ENCODE results near the gene DYNLT1. TPM values are rescaled to one million over a fixed set of nuclear protein-coding genes. Genes with fewer than 3 reads are reported as not detected.
"Not testable (repeated sequence)": the region's sequence is repeated elsewhere in the genome, so short reads cannot be mapped to it uniquely, and the experiment has no call there.

DYNLT1 gene
- total RNA-seq, 2 donors from 2014 or later = 73.6 to 90.6 TPM

DNA sequence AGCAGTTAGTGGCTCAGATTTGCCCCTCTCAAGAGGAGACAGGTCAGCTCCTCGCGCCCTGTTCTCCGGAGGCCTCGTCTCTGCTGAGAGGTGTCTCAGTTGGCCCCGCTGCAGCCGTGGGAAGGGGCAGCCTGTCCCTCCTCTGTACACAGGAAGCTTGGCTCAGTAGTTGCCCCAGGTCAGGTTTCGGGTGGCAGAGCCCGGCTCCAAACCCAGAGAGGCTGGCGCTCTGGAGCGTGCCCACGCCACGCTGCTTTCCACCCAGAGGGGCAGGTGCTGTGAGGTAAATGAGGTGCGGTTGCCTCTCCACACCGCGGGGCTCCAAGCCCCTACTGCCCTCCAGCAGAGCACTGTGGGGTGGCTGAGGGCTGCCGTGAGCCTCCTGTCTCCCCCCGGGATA, 16.0 kb downstream of the DYNLT1 start:
- DNase-seq = no peak
- no peak for ATAC-seq

DNA sequence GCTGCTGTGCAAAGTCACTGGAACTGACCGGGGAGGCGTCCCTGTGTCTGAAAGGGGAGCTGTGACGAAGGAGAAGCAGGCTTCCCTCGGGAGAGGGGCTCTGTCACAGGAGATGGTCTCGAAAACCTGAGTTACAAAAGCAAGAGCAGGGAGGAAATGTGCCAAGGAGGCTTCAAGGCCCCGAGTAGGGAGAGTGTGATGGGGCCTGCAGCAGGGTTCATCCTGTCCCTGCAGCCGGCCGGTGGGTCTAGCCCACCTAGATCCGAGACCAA, 16.7 kb downstream of the DYNLT1 start:
- no peak for ATAC-seq
- no peak for DNase-seq
- intact Hi-C loops (cut with DNase I) = no loop called here

More for the DNA sequence above, 16.0 kb downstream of the DYNLT1 start:
- intact Hi-C loops (cut with DNase I) = no loop called here

DNA sequence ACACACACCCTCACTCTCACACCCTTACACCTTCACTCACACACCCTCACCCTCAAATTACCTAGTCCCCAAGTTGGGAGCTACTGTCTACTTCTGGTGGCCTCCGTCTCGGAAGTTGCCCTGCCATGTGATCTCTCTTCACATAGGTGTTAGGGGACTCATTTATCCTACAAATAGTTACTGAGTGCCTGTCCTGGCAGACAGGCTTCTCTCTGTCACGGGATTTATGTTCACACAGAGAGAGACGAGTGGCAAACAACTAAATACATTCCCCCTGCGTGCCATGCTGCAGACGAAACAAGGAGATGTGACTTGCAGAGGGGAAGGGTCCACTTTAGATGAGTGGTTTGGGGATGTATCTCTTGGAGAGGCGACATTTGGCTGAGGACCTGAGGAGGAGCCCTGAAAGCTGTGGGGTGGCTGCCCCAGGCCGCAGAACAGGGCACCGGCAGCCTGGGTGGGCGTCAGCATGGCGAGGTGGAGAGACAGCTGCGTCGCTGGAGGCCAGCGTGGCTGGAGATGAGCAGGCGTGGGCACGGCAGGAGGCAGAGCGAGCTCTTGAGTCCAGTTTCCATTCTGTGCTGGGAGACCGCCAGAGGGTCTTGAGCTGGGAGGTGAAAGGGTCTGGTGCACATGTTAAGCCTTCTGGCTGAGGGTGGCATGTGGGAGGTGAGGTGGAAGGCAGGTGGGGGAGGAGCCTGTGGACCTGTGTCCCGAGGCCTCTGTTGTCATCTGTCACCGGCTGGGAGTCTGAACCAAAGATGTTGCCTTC, 17.2 kb downstream of the DYNLT1 start:
- ATAC-seq (no peak), DNase-seq (peak; percentile 20)
- intact Hi-C loops (cut with DNase I) = no loop called here

DNA sequence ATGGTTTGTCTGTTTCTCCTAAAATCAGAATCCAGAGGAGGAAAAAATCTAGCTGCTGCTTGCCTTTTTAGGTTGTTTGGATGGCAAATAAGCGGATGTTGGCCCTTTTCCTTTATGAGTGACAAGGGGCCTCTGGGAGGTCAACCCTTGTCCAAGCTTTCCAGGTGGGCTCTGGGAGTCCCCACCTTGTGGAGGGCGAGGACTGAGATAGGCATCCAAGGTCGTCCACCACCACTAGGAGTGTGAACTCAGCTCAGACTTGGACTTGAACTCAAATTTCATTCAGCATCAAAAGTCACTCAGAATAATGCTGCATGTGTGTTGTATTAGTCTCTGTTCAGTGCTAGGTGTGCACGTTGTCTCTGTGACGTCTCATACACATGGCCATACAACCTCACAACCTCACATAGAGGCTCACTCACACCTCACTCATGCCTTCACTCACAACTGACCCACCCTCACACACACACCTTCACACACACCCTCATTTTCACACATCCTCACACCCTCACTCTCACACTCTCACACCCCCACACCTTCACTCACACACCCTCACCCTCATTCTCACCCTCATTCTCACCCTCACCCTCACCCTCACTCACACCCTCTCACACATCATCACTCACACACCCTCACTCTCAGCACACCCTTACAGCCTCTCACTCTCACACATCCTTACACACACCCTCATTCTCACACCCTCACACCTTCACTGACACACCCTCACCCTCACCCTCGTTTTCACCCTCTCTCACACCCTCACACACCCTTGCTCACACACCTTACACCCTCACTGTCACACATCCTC, 18.0 kb downstream of the DYNLT1 start:
- no peak for DNase-seq
- intact Hi-C loops (cut with DNase I) = no loop called here
- no peak for ATAC-seq

DNA sequence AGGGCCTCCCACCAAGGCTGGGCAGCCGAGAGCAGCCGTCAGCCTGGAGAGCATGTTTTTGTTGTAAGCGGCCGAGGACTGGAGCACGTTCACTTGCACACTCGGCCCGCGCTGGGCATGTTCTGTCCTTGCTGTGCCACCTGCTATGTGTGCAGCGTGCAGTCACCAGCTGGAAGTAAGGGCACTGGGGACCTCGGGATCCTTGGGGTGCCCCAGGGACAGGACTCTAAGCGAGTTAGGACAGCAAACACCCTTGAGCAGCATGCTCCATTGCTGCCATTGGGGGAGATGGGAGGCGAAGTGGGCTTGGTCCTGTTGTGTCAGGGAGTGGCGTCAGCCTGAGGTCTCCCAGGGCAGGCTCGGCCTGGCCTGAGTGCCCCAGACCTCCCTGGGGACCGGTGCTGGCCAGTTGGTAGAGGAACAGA, 18.6 kb downstream of the DYNLT1 start:
- intact Hi-C loops (cut with DNase I) = no loop called here
- peak; percentile 25 for DNase-seq
- ATAC-seq = peak in 1 of 2 donors; percentile 31

DNA sequence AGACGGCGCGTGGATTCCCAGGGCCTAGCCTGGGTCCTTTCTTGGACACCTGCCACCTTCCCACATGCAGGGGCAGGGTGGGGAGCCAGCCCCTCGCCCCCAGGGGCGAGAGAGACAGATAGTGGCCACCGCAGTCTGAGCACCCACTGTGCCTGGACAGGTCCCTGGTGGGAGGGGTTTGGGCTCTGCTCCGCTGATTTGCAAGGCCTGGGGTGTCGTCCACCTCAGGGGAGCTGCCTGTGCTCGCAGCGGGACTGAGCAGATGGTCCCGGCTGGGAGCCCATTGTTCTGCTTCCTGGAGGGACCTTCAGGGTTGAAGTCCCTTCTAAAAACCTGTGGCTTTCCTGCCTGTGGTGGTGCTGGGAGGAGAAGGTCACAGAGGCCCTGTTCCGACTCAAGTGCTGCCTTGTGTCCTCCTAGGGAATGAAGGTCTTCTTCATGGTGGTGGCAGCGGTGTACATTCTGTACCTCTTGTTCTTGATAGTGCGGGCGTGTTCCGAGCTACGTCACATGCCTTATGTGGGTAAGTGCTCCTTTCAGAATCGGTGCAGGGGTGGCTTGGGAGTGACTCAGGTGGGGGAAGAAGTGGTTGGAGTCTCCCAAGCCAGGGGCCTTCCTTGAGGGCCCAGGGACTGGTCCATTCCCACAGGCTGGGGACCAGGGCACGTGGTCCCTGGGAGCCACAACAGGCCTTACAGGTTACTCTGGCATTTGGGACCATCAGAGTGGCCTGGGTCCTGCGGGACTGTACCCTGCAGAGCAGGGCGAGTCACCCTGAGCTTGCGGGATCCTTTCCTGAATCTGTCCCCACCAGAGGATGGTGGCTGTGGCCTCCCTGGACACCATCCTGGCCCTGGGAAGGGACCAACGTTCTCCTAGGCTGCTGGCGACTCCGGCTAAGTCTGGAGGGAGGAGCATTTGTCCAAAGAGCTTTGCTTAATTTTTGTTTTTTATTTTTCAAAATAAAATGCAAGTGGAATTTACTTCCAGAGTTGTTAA, 19.6 kb downstream of the DYNLT1 start:
- intact Hi-C loops (cut with DNase I) = no loop called here
- DNase-seq = no peak
- ATAC-seq = no peak

DNA sequence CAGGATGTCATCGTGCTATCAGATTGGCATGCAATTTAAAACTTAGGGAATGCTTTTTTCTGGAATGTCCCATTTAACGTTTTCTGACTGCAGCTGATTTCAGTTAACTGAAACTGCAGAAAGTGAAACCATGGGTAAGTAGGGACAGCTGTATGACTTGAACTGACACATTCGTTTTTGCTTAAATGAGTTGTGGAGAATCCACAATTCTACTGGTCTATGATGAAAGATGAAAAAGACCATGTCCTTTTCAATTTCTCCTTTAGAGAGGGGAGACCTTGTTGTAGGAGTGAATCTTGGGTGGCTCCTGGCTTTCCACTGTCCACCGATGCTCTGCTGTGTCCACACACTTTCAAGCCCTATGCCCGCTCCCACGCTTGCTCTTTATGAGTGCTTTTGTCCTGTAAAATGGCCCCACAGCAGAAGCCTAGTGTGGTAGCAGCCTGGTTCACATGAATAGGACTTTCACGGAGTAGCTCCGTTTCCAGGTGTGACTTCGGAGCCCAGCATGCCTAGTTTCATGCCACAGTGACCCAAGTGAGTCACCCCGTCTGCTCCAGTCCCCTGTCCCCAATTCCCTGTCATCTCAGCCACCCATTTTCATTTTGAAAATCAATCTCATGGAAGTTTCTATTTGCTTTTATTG, 21.9 kb downstream of the DYNLT1 start:
- DNase-seq (no peak), ATAC-seq (no peak)
- intact Hi-C loops (cut with DNase I) = no loop called here

DNA sequence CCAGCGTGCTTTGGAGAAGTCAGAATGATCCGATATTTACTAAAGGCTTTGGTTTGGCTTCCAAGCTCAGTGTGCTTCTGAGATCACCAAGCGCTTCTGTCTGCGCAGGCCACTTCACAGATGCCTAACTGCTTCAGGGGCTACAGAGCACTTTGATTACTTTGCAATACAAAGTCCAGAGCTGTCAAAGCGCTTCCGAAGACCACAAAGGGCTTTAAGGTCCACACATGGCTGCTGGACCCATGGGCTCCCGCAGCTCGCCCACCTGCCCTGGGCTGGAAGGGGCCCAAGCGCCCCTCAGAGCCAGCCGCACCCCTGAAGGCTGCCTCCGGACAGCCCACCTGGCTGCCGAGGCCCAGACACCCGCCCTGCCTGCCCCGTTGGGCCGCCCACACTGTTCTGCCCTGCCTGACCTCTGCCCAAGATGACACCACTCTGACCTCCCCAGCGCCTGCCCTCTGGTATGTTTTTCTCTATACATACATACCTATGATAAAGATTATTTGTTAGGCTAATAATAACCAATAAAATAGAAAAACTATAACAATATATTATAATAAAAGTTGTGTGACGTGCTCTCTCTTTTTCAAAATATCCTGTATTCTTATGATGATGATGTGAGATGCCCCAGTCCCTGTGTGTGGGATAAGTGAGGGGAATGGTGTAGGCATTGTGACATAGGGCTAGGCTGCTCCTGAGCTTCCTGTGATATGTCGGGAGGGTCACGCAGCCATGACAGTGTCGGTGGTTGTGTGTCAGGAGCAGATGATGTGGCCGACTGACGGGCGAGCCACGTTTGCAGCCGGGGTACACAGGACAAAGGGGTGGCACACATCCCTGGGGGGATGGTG, 22.6 kb downstream of the DYNLT1 start:
- DNase-seq = no peak
- intact Hi-C loops (cut with DNase I) = no loop called here
- ATAC-seq = no peak

DNA sequence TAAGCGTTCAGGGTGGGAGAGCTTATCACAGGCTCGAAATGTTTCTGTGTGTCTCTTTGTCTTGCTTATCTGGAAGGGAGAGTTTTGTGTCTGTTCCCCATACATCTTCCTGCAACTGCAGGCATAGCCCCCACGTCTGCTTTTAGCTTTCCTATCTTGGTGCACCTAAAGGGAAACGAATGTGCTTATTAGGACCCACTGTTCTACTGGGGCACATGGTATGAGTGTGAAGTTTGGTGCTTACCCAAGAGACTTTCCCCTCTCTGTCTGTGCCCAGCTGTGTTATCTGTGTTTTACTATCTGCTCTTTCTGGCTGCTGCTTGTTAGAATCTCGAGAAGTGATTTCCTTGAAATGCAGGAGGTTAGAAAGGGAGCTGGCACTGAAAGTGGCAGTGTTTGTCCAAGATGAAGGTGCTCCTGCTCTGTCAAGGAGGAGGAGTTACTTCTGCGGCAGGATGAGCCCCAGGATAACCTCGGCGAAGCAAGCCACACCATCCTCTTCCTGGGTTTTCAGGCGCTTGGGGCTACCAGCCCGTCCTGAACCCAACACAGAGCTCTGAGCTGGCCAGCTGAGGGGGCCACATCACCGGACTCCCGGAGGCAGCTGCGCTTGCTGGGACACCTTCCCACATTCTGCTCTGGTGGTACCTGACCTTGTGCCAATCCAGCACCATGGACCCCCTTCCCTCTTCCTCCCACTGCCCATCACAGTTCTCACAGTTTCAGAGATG, 23.4 kb downstream of the DYNLT1 start:
- peak; percentile 67 for ATAC-seq
- intact Hi-C loops (cut with DNase I) = no loop called here
- no peak for DNase-seq

DNA sequence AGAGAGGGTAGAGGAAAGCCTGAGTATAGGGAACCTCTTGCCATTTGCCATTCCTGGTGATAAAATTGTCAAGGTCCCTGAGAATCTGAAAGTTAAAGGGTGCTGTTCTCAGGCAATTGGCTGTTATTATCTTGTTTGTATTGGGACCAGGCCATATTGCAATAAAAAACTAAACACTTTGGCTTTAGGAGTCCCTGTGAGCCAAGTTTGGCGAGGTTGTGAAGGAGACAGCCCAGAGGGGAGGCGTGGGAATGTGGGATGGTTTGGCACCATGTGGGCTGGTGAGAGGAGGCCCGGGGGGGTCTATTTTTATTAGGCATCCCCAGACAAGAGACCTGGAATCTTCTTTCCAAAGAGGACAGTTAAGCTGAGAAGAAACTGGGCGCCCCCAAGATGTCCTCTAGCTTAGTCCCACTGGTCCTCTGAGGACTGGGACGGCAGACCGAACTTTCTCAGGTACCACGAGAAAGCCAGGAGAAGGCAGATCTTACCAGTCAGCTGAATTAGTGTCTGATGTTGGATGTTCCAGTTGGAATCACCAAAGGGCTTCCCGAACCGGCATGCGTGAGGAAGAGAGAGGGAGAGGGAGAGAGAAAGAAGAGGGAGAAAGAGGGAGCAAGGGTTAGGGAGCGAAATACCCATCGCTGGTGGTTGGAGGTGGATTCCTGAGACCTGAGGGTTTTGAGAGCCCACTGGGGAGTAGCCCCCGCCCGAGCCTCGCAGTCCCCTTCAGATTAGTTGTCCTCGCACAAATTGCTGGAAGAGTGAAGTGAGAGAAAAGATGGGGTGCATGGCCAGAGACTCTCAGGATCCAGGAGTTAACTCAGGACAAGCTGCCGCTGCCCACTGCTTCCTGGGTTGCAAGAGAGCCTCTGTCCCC, 24.4 kb downstream of the DYNLT1 start:
- DNase-seq (no peak), ATAC-seq (peak in 1 of 2 donors; percentile 18)
- intact Hi-C loops (cut with DNase I) = no loop called here

DNA sequence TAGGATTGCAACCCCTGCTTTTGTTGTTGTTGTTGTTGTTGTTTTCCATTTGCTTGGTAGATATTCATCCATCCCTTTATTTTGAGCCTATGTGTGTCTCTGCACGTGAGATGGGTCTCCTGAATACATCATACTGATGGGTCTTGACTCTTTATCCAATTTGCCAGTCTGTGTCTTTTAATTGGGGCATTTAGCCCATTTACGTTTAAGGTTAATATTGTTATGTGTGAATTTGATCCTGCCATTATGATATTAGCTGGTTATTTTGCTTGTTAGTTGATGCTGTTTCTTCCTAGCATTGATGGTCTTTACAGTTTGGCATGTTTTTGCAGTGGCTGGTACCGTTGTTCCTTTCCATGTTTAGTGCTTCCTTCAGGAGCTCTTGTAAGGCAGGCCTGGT, 26.3 kb downstream of the DYNLT1 start:
- intact Hi-C loops (cut with DNase I); DNase-seq; ATAC-seq: not testable (repeated sequence)

DNA sequence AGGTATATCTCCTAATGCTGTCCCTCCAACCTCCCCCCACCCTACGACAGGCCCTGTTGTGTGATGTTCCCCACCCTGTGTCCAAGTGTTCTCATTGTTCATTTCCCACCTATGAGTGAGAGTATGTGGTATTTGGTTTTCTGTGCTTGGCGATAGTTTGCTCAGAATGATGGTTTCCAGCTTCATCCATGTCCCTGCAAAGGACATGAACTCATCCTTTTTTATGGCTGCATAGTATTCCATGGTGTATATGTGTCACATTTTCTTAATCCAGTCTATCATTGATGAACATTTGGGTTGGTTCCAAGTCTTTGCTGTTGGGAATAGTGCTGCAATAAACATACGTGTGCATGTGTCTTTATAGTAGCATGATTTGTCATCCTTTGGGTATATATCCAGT, 29.9 kb downstream of the DYNLT1 start:
- ATAC-seq; DNase-seq; intact Hi-C loops (cut with DNase I): not testable (repeated sequence)

DNA sequence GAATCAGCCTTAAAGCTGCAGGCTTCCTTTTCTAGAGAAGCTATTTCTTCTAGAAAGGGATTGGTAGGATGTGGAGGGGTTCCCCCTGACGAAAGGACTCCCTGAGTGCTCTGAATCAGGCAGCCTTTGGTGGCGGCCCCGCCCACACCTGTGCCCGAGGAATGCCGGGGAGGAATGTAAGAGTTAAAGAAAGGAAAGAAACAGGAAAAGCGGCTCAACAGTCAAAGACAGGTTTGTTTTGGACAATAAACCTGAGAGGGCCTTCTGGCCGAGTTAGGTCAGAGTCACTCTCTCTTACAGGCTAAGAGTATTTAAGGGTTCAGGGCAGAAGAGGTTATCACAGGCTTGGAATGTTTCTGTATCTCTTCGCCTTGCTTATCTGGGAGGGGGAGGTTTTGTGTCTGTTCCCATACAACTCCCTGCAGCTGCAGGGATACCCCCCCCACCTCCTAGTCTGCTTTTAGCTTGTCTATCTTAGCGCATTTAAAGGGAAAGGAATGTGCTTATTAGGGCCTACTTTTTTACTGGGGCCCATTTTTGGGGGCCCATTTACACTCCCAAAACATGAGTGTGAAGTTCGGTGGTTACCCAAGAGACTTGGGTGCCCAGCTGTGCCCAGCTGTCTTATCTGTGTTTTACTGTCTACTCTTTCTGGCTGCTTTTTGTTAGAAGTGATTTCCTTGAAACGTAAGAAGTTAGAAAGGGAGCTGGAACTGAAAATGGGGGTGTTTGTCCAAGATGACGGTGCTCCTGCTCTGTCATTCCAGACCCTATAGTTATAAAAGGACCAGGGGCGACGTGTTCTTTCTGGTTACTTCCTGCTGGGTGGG, 32.8 kb downstream of the DYNLT1 start:
- intact Hi-C loops (cut with DNase I) = no loop called here
- DNase-seq (no peak), ATAC-seq (peak; percentile 45 to 56)

DNA sequence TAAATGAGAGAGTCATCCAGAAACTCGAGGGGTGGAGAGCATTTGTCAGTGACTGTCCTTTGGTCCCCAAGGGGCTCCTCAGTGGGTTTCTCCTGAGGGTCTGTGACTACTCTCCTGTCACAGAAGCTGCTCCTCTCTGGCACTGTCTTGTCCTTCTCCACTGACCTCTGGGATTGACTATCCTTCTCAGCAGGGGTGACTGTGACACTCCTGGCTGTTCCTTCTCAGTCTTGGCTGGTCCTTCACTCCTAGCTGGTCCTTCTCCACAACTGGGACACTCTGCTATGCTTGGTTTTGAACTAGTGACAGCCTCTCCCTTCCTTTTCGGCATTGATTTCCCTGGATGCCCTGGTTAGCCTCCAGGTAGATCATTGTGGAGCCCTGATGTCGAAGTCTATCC, 33.5 kb downstream of the DYNLT1 start:
- ATAC-seq (peak in 1 of 2 donors; percentile 17), DNase-seq (no peak)
- intact Hi-C loops (cut with DNase I) = no loop called here

DNA sequence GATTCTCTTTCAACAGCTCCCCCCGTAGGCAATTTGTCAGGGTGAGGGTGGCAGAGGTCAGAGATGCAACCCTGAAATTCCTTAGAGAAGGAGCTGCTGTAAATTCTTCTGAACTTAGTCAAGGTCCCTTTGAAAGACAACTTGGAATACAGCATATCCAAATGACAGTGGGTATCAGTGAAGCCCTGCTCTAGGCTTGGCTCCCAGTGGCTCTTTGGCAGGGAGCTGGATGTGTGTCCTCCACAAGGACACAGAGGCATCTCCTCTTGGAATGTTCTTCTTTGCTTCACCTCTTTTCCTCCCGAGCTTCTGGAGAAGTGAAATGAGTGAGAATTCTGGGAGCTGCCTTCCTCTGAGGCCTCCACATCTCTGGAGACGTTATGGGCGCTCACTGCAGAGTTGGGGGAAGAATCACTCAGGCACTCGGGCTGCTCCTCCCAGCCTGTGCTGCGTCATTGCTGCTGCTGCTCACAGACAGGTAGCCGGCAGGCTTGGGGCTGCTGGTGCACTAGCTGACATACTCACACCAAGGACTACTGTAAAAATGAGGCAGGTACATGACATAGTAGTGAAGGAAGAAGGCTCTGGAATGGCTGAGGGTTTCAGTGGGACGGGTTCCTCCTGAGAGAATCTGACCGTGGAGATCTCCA, 34.1 kb downstream of the DYNLT1 start:
- DNase-seq = no peak
- intact Hi-C loops (cut with DNase I) = no loop called here
- peak; percentile 62 to 68 for ATAC-seq
